K562 (cell line): ENCODE data around the gene ZNF506. TPM values are rescaled to one million over a fixed set of nuclear protein-coding genes. Genes with fewer than 3 reads are reported as not detected.

ENCODE experiments used
- ATAC-seq: fragments of 200-7000 bp; cut with Tn5 transposase; 3 replicates; pipeline ENCODE4 v1.9.1; 2020; ENCODE audit warnings: moderate library complexity
- BruUV-seq: library from RNA; stranded (reverse); fragments of 400-500 nt; replicated peaks from 2 replicates; lab custom pipeline; 2021; lab: Mats Ljungman, UMichigan
- CTCF ChIA-PET: fragments of 300-600 bp; formaldehyde crosslinking; extraction: SDS; loops from one replicate; lab custom pipeline; 2021; ENCODE audit warnings: low intra/inter-chr PET ratio; lab: Yijun Ruan, JAX
- POLR2A ChIA-PET: fragments of 300-600, 350-650 bp; sonication (Branson Sonifier 250); formaldehyde crosslinking; extraction: SDS; loops from one replicate; lab custom pipeline; 2021; ENCODE audit warnings: antibody characterized with exemption, inconsistent platforms; lab: Yijun Ruan, JAX
- DNase-seq, 4 experiments: peaks; one replicate each; pipeline versions ENCODE4 v3.0.0 to v3.0.0-alpha.2; 2011 to 2018; ENCODE audit warnings: low spot score in 3 of 4, mixed read lengths in 3 of 4; ENCODE audit errors: extremely low read depth in 1 of 4
- FAIRE-seq: peaks from 2 replicates; lab custom pipeline; 2011; peaks lifted over from hg19 to GRCh38; lab: Jason Lieb, UNC
- H2AFZ ChIP-seq: 2 replicates; pipeline ENCODE4 v1.6.0; 2011; ENCODE audit warnings: low read depth, low read length, control low read depth, inconsistent platforms
- H3K27ac ChIP-seq: fragments of 200-600 bp; 3 replicates; pipeline ENCODE4 v1.8.0; 2011; ENCODE audit warnings: low read depth, mild to moderate bottlenecking, control low read depth, inconsistent platforms, low read length, moderate library complexity, mixed read lengths; ENCODE audit errors: extremely low read depth
- H3K27me3 ChIP-seq, 2 experiments: fragments of 300-600 bp in 1 of 2; 2 replicates in 1 of 2; 3 replicates in 1 of 2; pipeline versions ENCODE4 v1.6.0 to v1.8.0; 2011; ENCODE audit warnings: inconsistent platforms in 2 of 2, low read length in 2 of 2, mild to moderate bottlenecking in 1 of 2, mixed read lengths in 1 of 2, moderate library complexity in 1 of 2; ENCODE audit not compliant: control insufficient read depth in 2 of 2, insufficient read depth in 2 of 2
- H3K36me3 ChIP-seq: fragments of 300-600 bp; 3 replicates; pipeline ENCODE4 v1.8.0; 2011; ENCODE audit warnings: mild to moderate bottlenecking, low read length, inconsistent platforms; ENCODE audit not compliant: control insufficient read depth, insufficient read depth
- H3K4me1 ChIP-seq, 2 experiments: fragments of 200-600 bp in 1 of 2; replicated peaks in 1 of 2; 2 replicates in 1 of 2; 3 replicates in 1 of 2; pipeline versions ENCODE4 v1.5.1 to v1.8.0; 2011; ENCODE audit warnings: inconsistent platforms in 2 of 2, low read length in 2 of 2, mild to moderate bottlenecking in 1 of 2, mixed read lengths in 1 of 2, moderate library complexity in 1 of 2; ENCODE audit not compliant: control insufficient read depth in 2 of 2, insufficient read depth in 2 of 2
- H3K4me2 ChIP-seq: 2 replicates; pipeline ENCODE4 v1.6.1; 2011; ENCODE audit warnings: low read length, control low read depth, inconsistent platforms, mixed read lengths; ENCODE audit not compliant: insufficient read depth
- H3K4me3 ChIP-seq: fragments of 200-600 bp; sonication (generic), shearing (Covaris generic); 2 replicates; pipeline ENCODE4 v1.5.1; 2016; ENCODE audit warnings: control low read depth, inconsistent platforms
- H3K79me2 ChIP-seq: fragments of 200-600 bp; 3 replicates; pipeline ENCODE4 v1.8.0; 2011; ENCODE audit warnings: low read length, inconsistent platforms; ENCODE audit not compliant: control insufficient read depth, insufficient read depth
- H3K9ac ChIP-seq, 2 experiments: 2 replicates each; pipeline versions ENCODE4 v1.6.0 to v1.6.1; 2011; ENCODE audit warnings: low read depth in 2 of 2, low read length in 2 of 2, control low read depth in 1 of 2, inconsistent platforms in 1 of 2, mild to moderate bottlenecking in 1 of 2, mixed read lengths in 1 of 2; ENCODE audit not compliant: insufficient read depth in 1 of 2
- H3K9me1 ChIP-seq: one replicate; pipeline ENCODE4 v1.6.0; 2011; ENCODE audit warnings: inconsistent platforms, mild to moderate bottlenecking, low read length, moderate library complexity; ENCODE audit not compliant: control insufficient read depth, insufficient read depth
- H3K9me3 ChIP-seq: replicated peaks from 2 replicates; pipeline ENCODE4 v1.5.1; 2011; ENCODE audit warnings: low read depth, low read length, inconsistent platforms; ENCODE audit not compliant: control insufficient read depth, insufficient read depth
- H4K20me1 ChIP-seq: replicated peaks from 2 replicates; pipeline ENCODE4 v1.6.1; 2011; ENCODE audit warnings: low read length, inconsistent platforms, mixed read lengths; ENCODE audit not compliant: control insufficient read depth, insufficient read depth
- CAMTA2 ChIP-seq: fragments of 250-450 bp; sonication (Bioruptor Pico); conservative IDR thresholded peaks from 2 replicates; pipeline ENCODE4 v1.5.1; 2022
- CXXC5 ChIP-seq: fragments of 250-450 bp; sonication (Bioruptor Pico); IDR thresholded peaks from 2 replicates; pipeline ENCODE4 v1.8.0; 2022; ENCODE audit warnings: inconsistent platforms, mild to moderate bottlenecking, moderate library complexity
- E2F4 ChIP-seq: sonication (generic); formaldehyde crosslinking; IDR thresholded peaks from 2 replicates; pipeline ENCODE4 v1.8.0; 2022; ENCODE audit warnings: mild to moderate bottlenecking, low read depth, missing genetic modification reagents
- E4F1 ChIP-seq: fragments of 250-450 bp; sonication (Bioruptor Pico); IDR thresholded peaks from 2 replicates; pipeline ENCODE4 v1.5.0; 2021; ENCODE audit warnings: mild to moderate bottlenecking, borderline replicate concordance
- ETV5 ChIP-seq: sonication (generic); formaldehyde crosslinking; IDR thresholded peaks from 2 replicates; pipeline ENCODE4 v1.4.0; 2020; ENCODE audit warnings: low read depth, mild to moderate bottlenecking, missing genetic modification reagents
- FIP1L1 ChIP-seq: fragments of 200-400 bp; formaldehyde crosslinking; IDR thresholded peaks from 2 replicates; pipeline ENCODE4 v1.6.1; 2018; ENCODE audit warnings: mild to moderate bottlenecking, low read depth, low read length; ENCODE audit not compliant: poor library complexity, severe bottlenecking
- LARP7 ChIP-seq: fragments of 450-650 bp; IDR thresholded peaks from 2 replicates; pipeline ENCODE4 v1.6.1; 2016
- POLR2G ChIP-seq: fragments of 200-400 bp; formaldehyde crosslinking; IDR thresholded peaks from 2 replicates; pipeline ENCODE4 v1.6.1; 2017; ENCODE audit warnings: low read depth, mild to moderate bottlenecking, antibody characterized with exemption, low read length, moderate library complexity
- RBM39 ChIP-seq: fragments of 200-400 bp; formaldehyde crosslinking; optimal IDR thresholded peaks from 2 replicates; pipeline ENCODE3; 2018; ENCODE audit warnings: low read depth, low read length
- SAP30 ChIP-seq: fragments of 200-600 bp; sonication (generic); IDR thresholded peaks from 2 replicates; pipeline ENCODE4 v1.6.1; 2012; ENCODE audit warnings: borderline replicate concordance, low read depth, mild to moderate bottlenecking, moderate library complexity, low read length, control low read depth, inconsistent platforms; ENCODE audit not compliant: insufficient read depth, poor library complexity, severe bottlenecking
- SMARCB1 ChIP-seq: IDR thresholded peaks from 2 replicates; pipeline ENCODE4 v1.6.1; 2011; ENCODE audit warnings: improper control_type of control experiment, low read depth; ENCODE audit not compliant: insufficient read length
- SMC3 ChIP-seq: conservative IDR thresholded peaks from 2 replicates; pipeline ENCODE4 v1.6.1; 2011; ENCODE audit warnings: low read depth, low read length, improper control_type of control experiment; ENCODE audit not compliant: insufficient read depth
- TAF15 ChIP-seq: fragments of 200-400 bp; formaldehyde crosslinking; IDR thresholded peaks from 2 replicates; pipeline ENCODE4 v1.6.1; 2017; ENCODE audit warnings: mild to moderate bottlenecking, low read depth, low read length, moderate library complexity
- ZBTB33 ChIP-seq: sonication (generic); formaldehyde crosslinking; IDR thresholded peaks from 2 replicates; pipeline ENCODE4 v1.8.1; 2023; ENCODE audit warnings: mild to moderate bottlenecking, missing genetic modification reagents
- ZKSCAN3 ChIP-seq: fragments of 250-450 bp; sonication (Bioruptor Pico); IDR thresholded peaks from 2 replicates; pipeline ENCODE4 v1.4.0; 2020
- ZNF511 ChIP-seq: sonication (generic); formaldehyde crosslinking; IDR thresholded peaks from 2 replicates; pipeline ENCODE4 v1.8.0; 2022; ENCODE audit warnings: mild to moderate bottlenecking, missing genetic modification reagents
- ZNF668 ChIP-seq: fragments of 250-450 bp; sonication (Bioruptor Pico); IDR thresholded peaks from 2 replicates; pipeline ENCODE4 v1.8.0; 2022; ENCODE audit warnings: mild to moderate bottlenecking, inconsistent platforms
- ZNF77 ChIP-seq: fragments of 250-450 bp; sonication (Bioruptor Pico); IDR thresholded peaks from 2 replicates; pipeline ENCODE4 v1.5.0; 2020
- WGBS: fragments of 100-300 bp; shearing (Covaris generic); methylation state at CpG from one replicate; pipeline ENCODE4 v1.1.6; 2016; ENCODE audit warnings: low coverage, mixed read lengths; ENCODE audit not compliant: insufficient coverage; ENCODE audit errors: missing lambda C conversion rate; 5-methylcytosine and 5-hydroxymethylcytosine counted together
- in situ Hi-C: fragments of 300-500 bp; cut with MboI; formaldehyde crosslinking; loops from 4 replicates; pipeline ENCODE4 v1.15.0; 2018; ENCODE audit warnings: inconsistent platforms, mixed read lengths
- intact Hi-C: fragments of 100-400 bp; cut with micrococcal nuclease; formaldehyde crosslinking; loops from 2 replicates; pipeline ENCODE4 v1.14.2; 2022
- polyA plus RNA-seq, 8 experiments: library from polyadenylated mRNA; depleted of rRNA in 4 of 8; stranded (reverse) in 5 of 8; unstranded in 3 of 8; fragments of >200 nt; fragmentation: Nextera tagmentation in 2 of 8; fragmentation: Illumina TruSeq in 1 of 8; extraction: Ambion mirVana in 2 of 8; extraction: Trizol in 1 of 8; gene quantifications; 2 replicates each; pipeline versions ENCODE4 v1.2.1 to v1.2.3, GENCODE V29; 2011 to 2014; ENCODE audit warnings: inconsistent platforms in 1 of 8, missing spikeins in 1 of 8
- total RNA-seq, 7 experiments: library from RNA; depleted of rRNA in 6 of 7; stranded (reverse); fragments of >200 nt in 6 of 7; fragmentation: Illumina TruSeq in 2 of 7; extraction: Trizol in 2 of 7; gene quantifications; 2 replicates each; pipeline versions ENCODE4 v1.2.1 to v1.2.3, GENCODE V29; 2011 to 2021; ENCODE audit warnings: low replicate concordance in 1 of 7

Gene ZNF506
- total and polyA plus RNA-seq, 9 of the 15 experiments (the other 6 are each of a cell fraction or from before 2014, with no cell fraction given): 0.03 to 0.44 (median 0.14) TPM; not detected in 2

GRCh38 chr19:19788015-19788414 lies 33.5 kb downstream of the ZNF506 start:
- Histone ChIP-seq H3K4me2 (no peak overlapping the region), H3K9ac (no peak overlapping the region), H3K4me1 (no peaks in the 10 kb centered on the region), H3K9me3 (no peaks in the 10 kb centered on the region), H3K27me3 (no peaks in the 10 kb centered on the region), H3K79me2 (no peaks in the 10 kb centered on the region), H2AFZ (no peak overlapping the region), H3K27ac (no peak overlapping the region), H3K36me3 (peaks cover 20% of the 10 kb centered on the region; the same call in 2 of the 3 replicates), H3K4me3 (no peak overlapping the region), H4K20me1 (no peaks in the 10 kb centered on the region), H3K9me1 (no peaks in the 10 kb centered on the region)
- no peak for ATAC-seq
- POLR2A ChIA-PET: interaction anchor here (0.6 kb wide), 2 partner anchors 43 to 61 kb away, joined by 3 to 4 read pairs; no protein-coding TSS in a partner anchor
- DNase-seq: no peak
- in situ Hi-C loops (no loop called here), intact Hi-C loops (no loop called here)
- CTCF ChIA-PET: no interaction called here
- BruUV-seq: no TSS peak
- 33% methylated on average over 1 of the region's 1 CpG for WGBS
- FAIRE-seq: no peak
- no peak for TF ChIP-seq SAP30
- TF ChIP-seq ETV5 (CRISPR knock-in tag): no peak
- no peak for TF ChIP-seq POLR2G
- no peak for TF ChIP-seq E4F1 (CRISPR knock-in tag)
- TF ChIP-seq ZBTB33 (CRISPR knock-in tag): no peak
- TF ChIP-seq ZKSCAN3 (CRISPR knock-in tag): no peak
- TF ChIP-seq SMC3: no peak
- TF ChIP-seq CXXC5 (CRISPR knock-in tag): no peak
- TF ChIP-seq FIP1L1: no peak
- TF ChIP-seq RBM39: no peak
- no peak for TF ChIP-seq ZNF77 (CRISPR knock-in tag)
- TF ChIP-seq ZNF668: no peak
- TF ChIP-seq TAF15: no peak
- TF ChIP-seq E2F4: no peak
- no peak for TF ChIP-seq SMARCB1
- TF ChIP-seq CAMTA2 (CRISPR knock-in tag): no peak
- TF ChIP-seq ZNF511: no peak
- TF ChIP-seq LARP7: no peak
